CD4-positive, alpha-beta memory T cell (primary cell): ENCODE measurements around the gene DNM3. TPM values are rescaled to one million over a fixed set of nuclear protein-coding genes. Genes with fewer than 3 reads are reported as not detected.

Experiments used
- CTCF ChIA-PET: fragments of 350-600 bp; sonication (Branson Sonifier 250); formaldehyde crosslinking; loops from one replicate; lab custom pipeline; 2021; ENCODE audit warnings: inconsistent platforms; ENCODE audit not compliant: partially characterized antibody; lab: Charles Lee
- POLR2A ChIA-PET: fragments of 350-600 bp; sonication (Branson Sonifier 250); formaldehyde crosslinking; loops from one replicate; lab custom pipeline; 2021; ENCODE audit not compliant: partially characterized antibody; lab: Charles Lee
- DNase-seq, 5 donors: peaks; one replicate each; pipeline versions ENCODE4 v3.0.0 to v3.0.0-alpha.2; 2020 to 2022; ENCODE audit warnings: mixed read lengths in 1 of 5
- H3K27ac ChIP-seq: one replicate; pipeline ENCODE4 v1.7.0; 2013; ENCODE audit warnings: low read depth, low read length
- H3K27me3 ChIP-seq: 2 replicates; pipeline ENCODE4 v1.7.0; 2013; ENCODE audit warnings: mild to moderate bottlenecking, low read length, moderate library complexity; ENCODE audit not compliant: insufficient read depth
- H3K36me3 ChIP-seq: 2 replicates; pipeline ENCODE4 v1.7.0; 2013; ENCODE audit warnings: mild to moderate bottlenecking, low read length, moderate library complexity; ENCODE audit not compliant: insufficient read depth
- H3K4me1 ChIP-seq: 2 replicates; pipeline ENCODE4 v1.7.0; 2013; ENCODE audit warnings: mild to moderate bottlenecking, low read length, moderate library complexity; ENCODE audit not compliant: insufficient read depth
- H3K4me3 ChIP-seq, 2 donors: one replicate each; pipeline ENCODE4 v1.7.0; 2013; ENCODE audit warnings: low read length in 2 of 2, mild to moderate bottlenecking in 1 of 2
- H3K9me3 ChIP-seq, 2 donors: one replicate each; pipeline ENCODE4 v1.7.0; 2013; ENCODE audit warnings: low read length in 2 of 2, control low read depth in 1 of 2; ENCODE audit not compliant: control insufficient read depth in 1 of 2
- H3K27ac Mint-ChIP-seq, 7 donors: one replicate each; pipeline ENCODE4 v1.8.0; 2020 to 2021; ENCODE audit warnings: mixed read lengths in 7 of 7, mild to moderate bottlenecking in 6 of 7, inconsistent platforms in 3 of 7, moderate library complexity in 3 of 7
- H3K27me3 Mint-ChIP-seq, 2 donors: one replicate each; pipeline ENCODE4 v1.8.0; 2020 to 2021; ENCODE audit warnings: mixed read lengths in 2 of 2
- H3K36me3 Mint-ChIP-seq, 2 donors: one replicate each; pipeline ENCODE4 v1.8.0; 2020 to 2021; ENCODE audit warnings: mixed read lengths in 2 of 2, inconsistent platforms in 1 of 2, mild to moderate bottlenecking in 1 of 2
- H3K4me1 Mint-ChIP-seq, 4 donors: one replicate each; pipeline ENCODE4 v1.8.0; 2020 to 2021; ENCODE audit warnings: mixed read lengths in 4 of 4, mild to moderate bottlenecking in 1 of 4
- H3K4me3 Mint-ChIP-seq, 8 donors: one replicate each; pipeline ENCODE4 v1.8.0; 2020 to 2021; ENCODE audit warnings: mixed read lengths in 8 of 8, mild to moderate bottlenecking in 7 of 8, moderate library complexity in 6 of 8, inconsistent platforms in 3 of 8
- H3K9me3 Mint-ChIP-seq, 8 donors: one replicate each; pipeline ENCODE4 v1.8.0; 2020 to 2021; ENCODE audit warnings: mixed read lengths in 8 of 8, mild to moderate bottlenecking in 5 of 8, inconsistent platforms in 3 of 8, moderate library complexity in 1 of 8
- intact Hi-C: fragments of 100-400 bp; cut with micrococcal nuclease; formaldehyde crosslinking; loops from one replicate; pipeline ENCODE4 v1.15.1; 2023
- polyA plus RNA-seq, 2 donors: library from polyadenylated mRNA; unstranded; fragments of 300-500 nt; fragmentation: Illumina TruSeq; gene quantifications; one replicate each; pipeline ENCODE4 v1.2.3, GENCODE V29; 2021
- total RNA-seq, 2 experiments: library from RNA; stranded (reverse); gene quantifications; one replicate each; pipeline ENCODE4 v1.2.3, GENCODE V29; 2021

Gene DNM3
- total and polyA plus RNA-seq, 4 experiments from 2014 or later: 0.37 to 2.7 (median 1.4) TPM

DNA sequence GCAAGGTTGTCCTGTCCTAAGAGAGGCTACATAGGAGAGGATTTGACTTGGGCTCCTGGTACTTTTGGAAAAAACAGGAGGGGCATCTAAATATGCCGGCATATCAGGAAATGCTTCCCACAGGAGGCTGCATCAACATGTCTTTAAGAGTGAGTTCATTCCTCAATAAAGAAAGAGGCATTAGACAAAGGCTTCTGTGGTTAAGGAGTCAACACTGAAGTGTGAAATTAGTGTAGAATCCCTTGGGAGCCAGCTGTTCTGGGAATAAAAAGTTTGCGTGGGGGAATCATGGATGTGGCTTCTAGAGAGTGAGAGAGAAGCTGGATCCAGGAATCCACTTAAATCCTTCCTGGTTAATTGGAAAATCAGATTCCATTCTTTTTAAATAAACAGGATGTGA lies 69.5 kb downstream of the DNM3 start:
- intact Hi-C loops: no loop called here
- CTCF ChIA-PET: no interaction called here
- no peak overlapping the region for H3K27ac Mint-ChIP-seq

DNA sequence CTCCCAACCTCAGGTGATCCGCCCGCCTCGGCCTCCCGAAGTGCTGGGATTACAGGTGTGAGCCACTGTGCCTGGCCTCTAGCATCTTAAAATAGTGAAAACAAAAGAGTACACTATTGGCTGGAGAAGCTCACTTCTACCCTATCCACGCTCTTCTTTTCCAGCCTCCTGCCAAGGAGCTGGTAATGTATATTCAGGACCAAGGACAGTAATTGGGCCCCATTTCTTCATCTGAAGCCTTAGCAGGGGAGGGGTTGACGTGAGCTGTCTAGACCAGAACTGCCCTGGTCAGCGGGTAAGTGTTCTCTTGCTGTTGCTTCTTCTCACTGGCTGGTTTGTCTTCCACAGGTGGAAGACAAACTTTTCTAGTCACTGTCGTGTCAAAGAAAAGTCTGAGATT lies 70.2 kb downstream of the DNM3 start:
- Mint-ChIP-seq H3K4me1 (no peaks in the 10 kb centered on the region), H3K9me3 (peaks cover 0 to 2% (median 0%) of the 10 kb centered on the region in 8 donors), H3K4me3 (no peak overlapping the region), H3K27ac (no peak overlapping the region), H3K36me3 (no peaks in the 10 kb centered on the region), H3K27me3 (peaks cover 1 to 2% of the 10 kb centered on the region in 2 donors)
- ChIA-PET POLR2A (no interaction called here), CTCF (no interaction called here)
- no peak for DNase-seq
- Histone ChIP-seq H3K27me3 (no peaks in the 10 kb centered on the region), H3K9me3 (no peaks in the 10 kb centered on the region), H3K4me1 (no peaks in the 10 kb centered on the region), H3K4me3 (no peak overlapping the region), H3K36me3 (no peaks in the 10 kb centered on the region), H3K27ac (no peak overlapping the region)
- intact Hi-C loops: no loop called here

More for the DNA sequence above, 69.5 kb downstream of the DNM3 start:
- Mint-ChIP-seq H3K9me3 (peaks cover 0 to 2% (median 0%) of the 10 kb centered on the region in 8 donors), H3K27me3 (peaks cover 1 to 2% of the 10 kb centered on the region in 2 donors), H3K36me3 (no peaks in the 10 kb centered on the region), H3K4me3 (no peak overlapping the region), H3K4me1 (no peaks in the 10 kb centered on the region)
- Histone ChIP-seq H3K27me3 (no peaks in the 10 kb centered on the region), H3K27ac (no peak overlapping the region), H3K4me1 (no peaks in the 10 kb centered on the region), H3K4me3 (no peak overlapping the region), H3K36me3 (no peaks in the 10 kb centered on the region), H3K9me3 (no peaks in the 10 kb centered on the region)
- no peak for DNase-seq
- POLR2A ChIA-PET: no interaction called here

DNA sequence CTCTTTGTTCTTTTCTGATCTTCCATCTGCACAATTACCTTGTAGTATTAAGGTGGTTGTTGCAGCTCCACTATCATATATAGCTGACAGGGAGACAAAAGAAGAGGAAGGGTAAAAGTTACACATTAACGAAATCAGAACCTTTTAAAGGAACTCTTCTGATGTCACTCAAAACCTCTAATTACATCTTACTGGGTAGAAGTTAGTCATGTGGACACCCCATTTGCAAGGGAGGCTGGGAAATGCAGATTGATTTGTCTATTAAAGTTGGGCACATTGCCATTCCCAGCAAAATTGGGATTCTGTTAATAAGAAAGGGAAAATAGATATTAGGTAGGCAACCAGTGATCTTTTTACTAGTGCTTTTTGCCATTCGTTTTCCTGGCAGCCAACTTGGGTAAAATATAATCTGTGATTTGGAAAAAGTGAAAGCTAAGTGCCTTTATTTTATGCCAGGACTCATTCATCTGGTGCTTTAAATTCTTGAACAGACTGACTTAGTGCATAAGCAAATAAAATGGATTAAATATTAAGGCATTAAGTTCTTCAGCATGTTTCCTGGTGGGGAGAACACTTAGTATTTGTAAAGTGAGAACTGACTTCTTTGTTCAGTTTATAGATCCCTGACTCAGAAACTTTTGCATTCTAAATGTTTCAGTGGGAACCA lies 71.3 kb downstream of the DNM3 start:
- ChIA-PET CTCF (no interaction called here), POLR2A (no interaction called here)
- H3K27me3 ChIP-seq: no peaks in the 10 kb centered on the region
- Mint-ChIP-seq H3K36me3 (no peaks in the 10 kb centered on the region), H3K4me3 (no peak overlapping the region), H3K27ac (no peak overlapping the region), H3K9me3 (peaks cover 0 to 2% (median 0%) of the 10 kb centered on the region in 8 donors), H3K4me1 (no peaks in the 10 kb centered on the region), H3K27me3 (peaks cover 0 to 1% of the 10 kb centered on the region in 2 donors)
- DNase-seq: no peak
- no peaks in the 10 kb centered on the region for H3K4me1 ChIP-seq
- no peaks in the 10 kb centered on the region for H3K36me3 ChIP-seq
- intact Hi-C loops: no loop called here
- H3K27ac ChIP-seq: no peak overlapping the region
- H3K4me3 ChIP-seq: no peak overlapping the region
- no peaks in the 10 kb centered on the region for H3K9me3 ChIP-seq

DNA sequence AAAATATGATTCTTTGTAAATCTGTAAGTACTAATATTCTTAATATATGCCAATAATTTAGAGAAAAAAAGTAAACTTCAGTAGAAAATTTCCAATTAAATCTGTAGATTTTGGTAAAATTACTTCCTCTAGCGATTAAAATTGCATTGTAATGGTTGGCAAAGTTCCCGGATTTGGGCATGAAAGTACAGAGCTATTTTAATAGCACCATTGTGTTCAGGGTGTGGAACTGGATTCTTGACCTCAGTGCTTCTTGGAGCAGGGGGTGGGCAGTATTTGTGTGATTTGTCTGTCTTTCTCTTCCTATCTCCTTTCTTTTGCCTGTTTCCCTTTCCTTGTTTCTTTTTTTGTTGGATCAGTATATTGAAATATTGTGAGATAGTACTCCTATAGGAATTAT lies 72.1 kb downstream of the DNM3 start:
- Histone ChIP-seq H3K4me3 (no peak overlapping the region), H3K27me3 (no peaks in the 10 kb centered on the region), H3K36me3 (no peaks in the 10 kb centered on the region), H3K27ac (no peak overlapping the region), H3K4me1 (no peaks in the 10 kb centered on the region), H3K9me3 (no peaks in the 10 kb centered on the region)
- Mint-ChIP-seq H3K27me3 (peaks cover 0 to 1% of the 10 kb centered on the region in 2 donors), H3K9me3 (peaks cover 0 to 2% (median 0%) of the 10 kb centered on the region in 8 donors), H3K27ac (no peak overlapping the region), H3K36me3 (no peaks in the 10 kb centered on the region), H3K4me3 (no peak overlapping the region), H3K4me1 (no peaks in the 10 kb centered on the region)
- CTCF ChIA-PET: no interaction called here
- DNase-seq: no peak
- intact Hi-C loops: no loop called here
- POLR2A ChIA-PET: no interaction called here

DNA sequence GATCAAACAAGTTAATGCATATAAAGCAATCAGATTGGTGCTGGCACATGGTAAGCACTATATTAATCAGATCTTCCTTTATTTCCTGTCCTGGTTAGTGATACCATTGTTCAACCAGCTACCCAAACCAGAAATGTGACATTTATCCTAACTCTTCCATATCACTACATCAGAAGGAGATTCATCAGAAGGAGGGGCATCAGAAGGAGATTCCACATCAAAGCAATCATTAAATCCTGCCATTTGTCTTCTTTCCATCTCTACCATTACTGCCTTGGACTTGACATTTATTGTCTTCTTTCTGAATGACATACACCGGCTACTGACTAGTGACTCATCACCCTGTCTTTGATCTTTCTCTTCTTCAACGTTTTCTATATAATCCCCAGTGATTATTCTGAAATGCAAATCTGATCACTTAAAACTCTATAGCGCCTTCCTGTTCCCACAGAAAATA lies 75.0 kb downstream of the DNM3 start:
- Histone ChIP-seq H3K27me3 (no peaks in the 10 kb centered on the region), H3K27ac (no peak overlapping the region), H3K36me3 (no peaks in the 10 kb centered on the region), H3K4me3 (no peak overlapping the region), H3K9me3 (no peaks in the 10 kb centered on the region), H3K4me1 (no peaks in the 10 kb centered on the region)
- Mint-ChIP-seq H3K27me3 (no peaks in the 10 kb centered on the region), H3K36me3 (no peaks in the 10 kb centered on the region), H3K4me3 (no peak overlapping the region), H3K27ac (no peak overlapping the region), H3K4me1 (no peaks in the 10 kb centered on the region), H3K9me3 (peaks cover 0 to 2% (median 0%) of the 10 kb centered on the region in 8 donors)
- POLR2A ChIA-PET: no interaction called here
- no peak for DNase-seq
- intact Hi-C loops: no loop called here
- CTCF ChIA-PET: no interaction called here

DNA sequence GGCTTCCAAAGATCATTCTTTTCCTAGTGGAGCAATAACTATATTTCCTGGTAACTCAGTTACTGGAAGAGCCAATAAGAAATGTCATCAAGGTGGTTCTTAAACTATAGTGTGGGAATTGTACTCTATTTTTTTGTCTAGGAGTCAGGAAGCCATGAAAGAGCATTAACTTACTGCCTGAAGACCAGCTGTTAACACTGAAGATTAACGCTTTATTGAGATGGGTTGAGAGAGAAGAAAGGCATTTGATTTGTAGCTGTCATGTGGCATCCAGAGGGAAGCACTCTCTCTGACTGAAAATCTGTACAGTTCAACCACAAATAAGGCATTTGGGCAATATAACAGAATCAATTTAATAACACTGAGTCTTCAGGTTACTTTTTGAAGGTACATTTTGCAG lies 76.0 kb downstream of the DNM3 start:
- no peak overlapping the region for H3K27ac ChIP-seq
- CTCF ChIA-PET: no interaction called here
- H3K4me1 Mint-ChIP-seq: no peaks in the 10 kb centered on the region
- peaks cover 0 to 2% (median 0%) of the 10 kb centered on the region in 8 donors for H3K9me3 Mint-ChIP-seq
- no peaks in the 10 kb centered on the region for H3K4me1 ChIP-seq
- no peaks in the 10 kb centered on the region for H3K27me3 ChIP-seq
- no peak for DNase-seq
- H3K36me3 Mint-ChIP-seq: no peaks in the 10 kb centered on the region
- no peaks in the 10 kb centered on the region for H3K36me3 ChIP-seq
- H3K4me3 ChIP-seq: no peak overlapping the region
- H3K27ac Mint-ChIP-seq: no peak overlapping the region
- POLR2A ChIA-PET: interaction anchor here (0.6 kb wide), 1 partner anchor 137 kb away, joined by 3 read pairs; no protein-coding TSS in a partner anchor
- H3K4me3 Mint-ChIP-seq: no peak overlapping the region
- H3K9me3 ChIP-seq: no peaks in the 10 kb centered on the region
- intact Hi-C loops: no loop called here
- no peaks in the 10 kb centered on the region for H3K27me3 Mint-ChIP-seq

DNA sequence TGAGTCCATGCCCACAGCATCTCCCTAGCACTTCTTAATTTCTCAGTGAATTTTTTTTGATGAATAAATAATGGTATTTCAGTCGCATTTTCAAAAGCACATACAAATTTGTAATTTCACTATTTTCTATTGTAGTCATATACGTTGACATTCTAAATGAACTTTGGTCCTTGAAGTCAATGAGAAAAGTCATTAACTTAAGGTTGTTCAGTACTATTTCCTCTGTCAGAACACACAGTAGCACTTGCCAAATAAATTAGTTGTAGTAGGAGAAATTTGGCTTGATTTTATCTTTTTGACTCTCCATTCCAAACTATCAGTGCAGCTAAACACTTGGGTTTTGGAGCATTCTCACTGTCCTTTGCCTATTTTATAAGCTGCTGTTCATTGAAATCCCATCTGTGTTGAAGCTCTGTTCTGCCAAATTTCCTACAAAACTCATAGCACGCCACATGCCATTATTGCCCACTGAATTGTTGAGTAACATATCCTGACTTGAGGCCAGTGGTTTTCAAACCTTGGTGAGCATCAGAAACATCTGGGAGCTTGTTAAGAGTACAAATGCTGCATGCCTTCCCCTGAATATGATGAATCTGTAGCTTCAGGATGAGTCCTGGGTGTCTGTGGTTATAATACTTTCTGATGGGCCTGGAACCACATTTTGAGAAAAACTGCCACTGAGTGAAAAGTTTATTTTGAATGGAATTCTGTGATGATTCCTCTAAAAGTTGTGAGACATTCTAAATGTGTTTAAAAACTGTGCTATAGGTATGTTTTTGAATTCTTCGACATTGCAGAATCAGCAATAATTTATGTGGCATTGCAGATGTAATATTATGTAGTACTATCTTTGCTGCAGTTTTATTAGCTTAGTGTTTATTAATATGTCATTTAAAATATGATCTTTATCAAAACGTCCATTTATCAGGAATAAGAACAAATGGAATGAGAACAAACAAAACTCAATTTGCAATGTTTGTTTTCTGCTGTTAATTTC lies 78.9 kb downstream of the DNM3 start:
- no peaks in the 10 kb centered on the region for H3K4me1 ChIP-seq
- ChIA-PET CTCF (no interaction called here), POLR2A (no interaction called here)
- H3K36me3 Mint-ChIP-seq: peaks cover 0 to 6% of the 10 kb centered on the region in 2 donors
- intact Hi-C loops: no loop called here
- H3K27ac Mint-ChIP-seq: no peak overlapping the region
- no peaks in the 10 kb centered on the region for H3K9me3 ChIP-seq
- peaks cover 0 to 7% (median under 1%) of the 10 kb centered on the region in 8 donors for H3K9me3 Mint-ChIP-seq
- no peaks in the 10 kb centered on the region for H3K27me3 ChIP-seq
- no peak overlapping the region for H3K4me3 Mint-ChIP-seq
- no peaks in the 10 kb centered on the region for H3K27me3 Mint-ChIP-seq
- H3K4me3 ChIP-seq: no peak overlapping the region
- no peaks in the 10 kb centered on the region for H3K36me3 ChIP-seq
- no peaks in the 10 kb centered on the region for H3K4me1 Mint-ChIP-seq
- DNase-seq: no peak
- no peak overlapping the region for H3K27ac ChIP-seq
